Measurements from ENCODE around the gene DCLK1. TPM values are rescaled to one million over a fixed set of nuclear protein-coding genes. Genes with fewer than 3 reads are reported as not detected.

DCLK1 gene
- total RNA-seq, 1 experiment from 2014 or later, result not detected

- Histone ChIP-seq H3K4me3 (ENCODE audit: low read depth in 2 of 2, low read length in 2 of 2) (no peak overlapping the region), H3K27me3 (ENCODE audit: control insufficient read depth, insufficient read depth, low read length) (no peaks in the 10 kb centered on the region), H3K36me3 (ENCODE audit: control insufficient read depth, insufficient read depth, low read length) (no peaks in the 10 kb centered on the region), H3K27ac (ENCODE audit: low read length) (no peak overlapping the region), H3K4me1 (ENCODE audit: control insufficient read depth, insufficient read depth, low read length) (no peaks in the 10 kb centered on the region), H3K9me3 (ENCODE audit: control insufficient read depth, insufficient read depth, low read depth, low read length) (no peaks in the 10 kb centered on the region)
- in situ Hi-C loops (cut with HindIII; ENCODE audit: low pct_unique_long_range_greater_than_20kb, low sequenced_read_pairs), result no loop called here
- ChIA-PET POLR2A (no interaction called here), CTCF (no interaction called here)
- no TSS peak for BruUV-seq (replicated peaks)
- ATAC-seq (no peak), DNase-seq (ENCODE audit: low read depth, low spot score) (no peak)
- no peak for TF ChIP-seq TCF7L2 (IDR thresholded peaks at IDR 0.05; ENCODE audit: low read depth, low read length)
- TF ChIP-seq, protein P1, sequence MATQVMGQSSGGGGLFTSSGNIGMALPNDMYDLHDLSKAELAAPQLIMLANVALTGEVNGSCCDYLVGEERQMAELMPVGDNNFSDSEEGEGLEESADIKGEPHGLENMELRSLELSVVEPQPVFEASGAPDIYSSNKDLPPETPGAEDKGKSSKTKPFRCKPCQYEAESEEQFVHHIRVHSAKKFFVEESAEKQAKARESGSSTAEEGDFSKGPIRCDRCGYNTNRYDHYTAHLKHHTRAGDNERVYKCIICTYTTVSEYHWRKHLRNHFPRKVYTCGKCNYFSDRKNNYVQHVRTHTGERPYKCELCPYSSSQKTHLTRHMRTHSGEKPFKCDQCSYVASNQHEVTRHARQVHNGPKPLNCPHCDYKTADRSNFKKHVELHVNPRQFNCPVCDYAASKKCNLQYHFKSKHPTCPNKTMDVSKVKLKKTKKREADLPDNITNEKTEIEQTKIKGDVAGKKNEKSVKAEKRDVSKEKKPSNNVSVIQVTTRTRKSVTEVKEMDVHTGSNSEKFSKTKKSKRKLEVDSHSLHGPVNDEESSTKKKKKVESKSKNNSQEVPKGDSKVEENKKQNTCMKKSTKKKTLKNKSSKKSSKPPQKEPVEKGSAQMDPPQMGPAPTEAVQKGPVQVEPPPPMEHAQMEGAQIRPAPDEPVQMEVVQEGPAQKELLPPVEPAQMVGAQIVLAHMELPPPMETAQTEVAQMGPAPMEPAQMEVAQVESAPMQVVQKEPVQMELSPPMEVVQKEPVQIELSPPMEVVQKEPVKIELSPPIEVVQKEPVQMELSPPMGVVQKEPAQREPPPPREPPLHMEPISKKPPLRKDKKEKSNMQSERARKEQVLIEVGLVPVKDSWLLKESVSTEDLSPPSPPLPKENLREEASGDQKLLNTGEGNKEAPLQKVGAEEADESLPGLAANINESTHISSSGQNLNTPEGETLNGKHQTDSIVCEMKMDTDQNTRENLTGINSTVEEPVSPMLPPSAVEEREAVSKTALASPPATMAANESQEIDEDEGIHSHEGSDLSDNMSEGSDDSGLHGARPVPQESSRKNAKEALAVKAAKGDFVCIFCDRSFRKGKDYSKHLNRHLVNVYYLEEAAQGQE (IDR thresholded peaks at IDR 0.05; ENCODE audit: insufficient read depth in 1 of 2, low read depth in 2 of 2, low read length in 1 of 2), result no peak
- TF ChIP-seq, protein P2, sequence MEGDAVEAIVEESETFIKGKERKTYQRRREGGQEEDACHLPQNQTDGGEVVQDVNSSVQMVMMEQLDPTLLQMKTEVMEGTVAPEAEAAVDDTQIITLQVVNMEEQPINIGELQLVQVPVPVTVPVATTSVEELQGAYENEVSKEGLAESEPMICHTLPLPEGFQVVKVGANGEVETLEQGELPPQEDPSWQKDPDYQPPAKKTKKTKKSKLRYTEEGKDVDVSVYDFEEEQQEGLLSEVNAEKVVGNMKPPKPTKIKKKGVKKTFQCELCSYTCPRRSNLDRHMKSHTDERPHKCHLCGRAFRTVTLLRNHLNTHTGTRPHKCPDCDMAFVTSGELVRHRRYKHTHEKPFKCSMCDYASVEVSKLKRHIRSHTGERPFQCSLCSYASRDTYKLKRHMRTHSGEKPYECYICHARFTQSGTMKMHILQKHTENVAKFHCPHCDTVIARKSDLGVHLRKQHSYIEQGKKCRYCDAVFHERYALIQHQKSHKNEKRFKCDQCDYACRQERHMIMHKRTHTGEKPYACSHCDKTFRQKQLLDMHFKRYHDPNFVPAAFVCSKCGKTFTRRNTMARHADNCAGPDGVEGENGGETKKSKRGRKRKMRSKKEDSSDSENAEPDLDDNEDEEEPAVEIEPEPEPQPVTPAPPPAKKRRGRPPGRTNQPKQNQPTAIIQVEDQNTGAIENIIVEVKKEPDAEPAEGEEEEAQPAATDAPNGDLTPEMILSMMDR (IDR thresholded peaks at IDR 0.05), result no peak
- no peak for TF ChIP-seq SIN3A (IDR thresholded peaks at IDR 0.05; ENCODE audit: borderline replicate concordance, insufficient read depth, low read depth, low read length)
- no peak for TF ChIP-seq POLR2AphosphoS5 (IDR thresholded peaks at IDR 0.05; ENCODE audit: low read depth, low read length)
- intact Hi-C loops (cut with micrococcal nuclease; ENCODE audit: unreplicated experiment), result no loop called here
Observed at GRCh38 chr13:36001561-36001960, 129.6 kb downstream of the DCLK1 start.

- intact Hi-C loops (cut with micrococcal nuclease; ENCODE audit: unreplicated experiment) (no loop called here), in situ Hi-C loops (cut with HindIII; ENCODE audit: low pct_unique_long_range_greater_than_20kb, low sequenced_read_pairs) (no loop called here)
- H3K27me3 ChIP-seq (ENCODE audit: control insufficient read depth, insufficient read depth, low read length), result no peaks in the 10 kb centered on the region
- TF ChIP-seq POLR2AphosphoS5 (IDR thresholded peaks at IDR 0.05; ENCODE audit: low read depth, low read length), result no peak
- no peak for TF ChIP-seq TCF7L2 (IDR thresholded peaks at IDR 0.05; ENCODE audit: low read depth, low read length)
- TF ChIP-seq, protein P1 (IDR thresholded peaks at IDR 0.05; ENCODE audit: insufficient read depth in 1 of 2, low read depth in 2 of 2, low read length in 1 of 2), result no peak
- TF ChIP-seq, protein P2 (IDR thresholded peaks at IDR 0.05), result no peak
- TF ChIP-seq SIN3A (IDR thresholded peaks at IDR 0.05; ENCODE audit: borderline replicate concordance, insufficient read depth, low read depth, low read length), result no peak
- H3K36me3 ChIP-seq (ENCODE audit: control insufficient read depth, insufficient read depth, low read length), result no peaks in the 10 kb centered on the region
- no peak overlapping the region for H3K27ac ChIP-seq (ENCODE audit: low read length)
- H3K9me3 ChIP-seq (ENCODE audit: control insufficient read depth, insufficient read depth, low read depth, low read length), result no peaks in the 10 kb centered on the region
- DNase-seq (ENCODE audit: low read depth, low spot score), result no peak
- no peak for ATAC-seq
- H3K4me1 ChIP-seq (ENCODE audit: control insufficient read depth, insufficient read depth, low read length), result no peaks in the 10 kb centered on the region
- ChIA-PET POLR2A (no interaction called here), CTCF (no interaction called here)
- no peak overlapping the region for H3K4me3 ChIP-seq (ENCODE audit: low read depth in 2 of 2, low read length in 2 of 2)
- BruUV-seq (replicated peaks), result no TSS peak
Observed at GRCh38 chr13:36000028-36000427, 131.2 kb downstream of the DCLK1 start.
